ENCODE data around the gene JTB. TPM values are rescaled to one million over a fixed set of nuclear protein-coding genes. Genes with fewer than 3 reads are reported as not detected.

JTB gene
- polyA plus RNA-seq, 1 of the 3 experiments (the other 2 are of a cell fraction) = 118 TPM

DNA sequence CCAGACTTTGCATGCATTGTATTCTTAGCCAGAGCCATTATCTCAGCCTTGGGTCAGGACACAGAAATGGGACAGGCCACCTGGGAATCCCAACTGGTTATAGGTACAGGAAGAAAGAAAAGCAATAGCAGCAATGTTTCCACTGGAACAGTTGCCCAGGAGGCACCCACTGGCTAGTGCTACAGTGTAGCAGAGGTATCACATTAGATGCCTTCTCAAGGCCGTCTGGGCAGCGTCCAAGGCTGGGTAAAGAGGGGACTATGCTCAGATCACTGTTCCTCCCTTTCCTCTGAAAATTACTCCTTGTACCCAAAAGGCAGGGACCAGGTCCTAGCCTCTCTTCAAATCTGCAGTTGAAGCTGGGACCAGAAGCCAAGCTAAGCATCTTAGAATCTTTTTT lies 7.1 kb downstream of the JTB start (continued):
- TF ChIP-seq, protein P1, sequence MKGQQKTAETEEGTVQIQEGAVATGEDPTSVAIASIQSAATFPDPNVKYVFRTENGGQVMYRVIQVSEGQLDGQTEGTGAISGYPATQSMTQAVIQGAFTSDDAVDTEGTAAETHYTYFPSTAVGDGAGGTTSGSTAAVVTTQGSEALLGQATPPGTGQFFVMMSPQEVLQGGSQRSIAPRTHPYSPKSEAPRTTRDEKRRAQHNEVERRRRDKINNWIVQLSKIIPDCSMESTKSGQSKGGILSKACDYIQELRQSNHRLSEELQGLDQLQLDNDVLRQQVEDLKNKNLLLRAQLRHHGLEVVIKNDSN (IDR thresholded peaks at IDR 0.05; ENCODE audit: borderline replicate concordance, low read depth) = no peak
- TF ChIP-seq TCF12 (IDR thresholded peaks at IDR 0.05) (no peak), ELF1 (IDR thresholded peaks at IDR 0.05) (no peak), NRF1 (IDR thresholded peaks at IDR 0.05; ENCODE audit: low read depth, low read length) (no peak), CHD2 (IDR thresholded peaks at IDR 0.05; ENCODE audit: low read length, partially characterized antibody) (no peak), FOXJ3 (CRISPR knock-in tag; IDR thresholded peaks at IDR 0.05) (no peak)

DNA sequence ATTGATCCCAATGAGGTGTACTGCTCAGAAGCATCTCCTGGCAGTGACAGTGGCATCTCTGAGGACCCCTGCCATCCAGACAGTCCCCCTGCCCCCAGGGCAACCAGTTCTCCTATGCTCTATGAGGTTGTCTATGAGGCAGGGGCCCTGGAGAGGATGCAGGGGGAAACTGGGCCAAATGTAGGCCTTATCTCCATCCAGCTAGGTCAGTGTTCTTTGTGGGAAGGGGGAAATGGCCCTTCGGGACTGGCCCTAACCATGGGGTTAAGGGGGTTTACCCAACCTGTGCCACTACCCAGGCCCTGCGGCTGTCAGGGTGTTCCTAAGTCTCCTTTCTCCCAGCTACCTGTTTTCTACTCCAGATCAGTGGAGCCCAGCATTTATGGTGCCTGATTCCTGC lies 8.5 kb downstream of the JTB start:
- peak overlapping the region; percentile 95; the same call in 1 of the 2 replicates for H3K4me2 ChIP-seq
- peaks cover 2 to 9% of the 10 kb centered on the region in 2 experiments for H3K36me3 ChIP-seq (replicated peaks in 1 of 2; ENCODE audit: control insufficient read depth in 1 of 2, insufficient read depth in 2 of 2, low read length in 1 of 2)
- ChIA-PET CTCF (interaction anchor here (1.2 to 7.0 kb wide), 8 partner anchors 9 to 172 kb away, joined by 3 to 44 read pairs (median 7); partner anchors contain the start of genes DENND4B, GATAD2B, JTB and RAB13), POLR2A (interaction anchor here (1.1 to 3.6 kb wide), 3 partner anchors 8 to 186 kb away, joined by 3 to 69 read pairs (median 35); partner anchors contain the start of genes JTB and RPS27)
- H3K27ac ChIP-seq (ENCODE audit: low read depth in 2 of 2, low read length in 1 of 2) = peak overlapping the region in 1 of 2 experiments; percentile 87; a peak in 2 of 4 replicates
- peaks cover 26% of the 10 kb centered on the region; the same call in 1 of the 2 replicates for H3K79me2 ChIP-seq (ENCODE audit: insufficient read depth)
- no peak for DNase-seq
- peaks cover 14% of the 10 kb centered on the region for H3F3A ChIP-seq (replicated peaks; ENCODE audit: insufficient read depth)
- H2AFZ ChIP-seq (ENCODE audit: low read depth) = no peak overlapping the region
- WGBS (ENCODE audit: low lambda C conversion rate) = no CpG with 5 or more reads among the region's 2 CpGs
- peaks cover 0 to 21% of the 10 kb centered on the region in 2 experiments; a peak in 2 of 4 replicates for H3K4me1 ChIP-seq (ENCODE audit: control insufficient read depth in 1 of 2, insufficient read depth in 2 of 2, low read depth in 1 of 2, low read length in 1 of 2)
- no peak overlapping the region for H3K9ac ChIP-seq
- no peaks in the 10 kb centered on the region for H3K9me2 ChIP-seq
- H4K20me1 ChIP-seq (ENCODE audit: insufficient read depth) = no peaks in the 10 kb centered on the region
- no peaks in the 10 kb centered on the region for H3K9me3 ChIP-seq
- peak overlapping the region in 1 of 2 experiments; percentile 61; a peak in 2 of 4 replicates for H3K4me3 ChIP-seq (ENCODE audit: low read depth in 2 of 2, low read length in 1 of 2)
- H3K27me3 ChIP-seq (ENCODE audit: insufficient read depth) = no peaks in the 10 kb centered on the region
- TF ChIP-seq, protein P2, sequence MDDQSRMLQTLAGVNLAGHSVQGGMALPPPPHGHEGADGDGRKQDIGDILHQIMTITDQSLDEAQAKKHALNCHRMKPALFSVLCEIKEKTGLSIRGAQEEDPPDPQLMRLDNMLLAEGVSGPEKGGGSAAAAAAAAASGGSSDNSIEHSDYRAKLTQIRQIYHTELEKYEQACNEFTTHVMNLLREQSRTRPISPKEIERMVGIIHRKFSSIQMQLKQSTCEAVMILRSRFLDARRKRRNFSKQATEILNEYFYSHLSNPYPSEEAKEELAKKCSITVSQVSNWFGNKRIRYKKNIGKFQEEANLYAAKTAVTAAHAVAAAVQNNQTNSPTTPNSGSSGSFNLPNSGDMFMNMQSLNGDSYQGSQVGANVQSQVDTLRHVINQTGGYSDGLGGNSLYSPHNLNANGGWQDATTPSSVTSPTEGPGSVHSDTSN (IDR thresholded peaks at IDR 0.05) = no peak
- no peak for TF ChIP-seq POLR2AphosphoS5 (IDR thresholded peaks at IDR 0.05; ENCODE audit: low read depth, low read length)
- TF ChIP-seq, protein P3, sequence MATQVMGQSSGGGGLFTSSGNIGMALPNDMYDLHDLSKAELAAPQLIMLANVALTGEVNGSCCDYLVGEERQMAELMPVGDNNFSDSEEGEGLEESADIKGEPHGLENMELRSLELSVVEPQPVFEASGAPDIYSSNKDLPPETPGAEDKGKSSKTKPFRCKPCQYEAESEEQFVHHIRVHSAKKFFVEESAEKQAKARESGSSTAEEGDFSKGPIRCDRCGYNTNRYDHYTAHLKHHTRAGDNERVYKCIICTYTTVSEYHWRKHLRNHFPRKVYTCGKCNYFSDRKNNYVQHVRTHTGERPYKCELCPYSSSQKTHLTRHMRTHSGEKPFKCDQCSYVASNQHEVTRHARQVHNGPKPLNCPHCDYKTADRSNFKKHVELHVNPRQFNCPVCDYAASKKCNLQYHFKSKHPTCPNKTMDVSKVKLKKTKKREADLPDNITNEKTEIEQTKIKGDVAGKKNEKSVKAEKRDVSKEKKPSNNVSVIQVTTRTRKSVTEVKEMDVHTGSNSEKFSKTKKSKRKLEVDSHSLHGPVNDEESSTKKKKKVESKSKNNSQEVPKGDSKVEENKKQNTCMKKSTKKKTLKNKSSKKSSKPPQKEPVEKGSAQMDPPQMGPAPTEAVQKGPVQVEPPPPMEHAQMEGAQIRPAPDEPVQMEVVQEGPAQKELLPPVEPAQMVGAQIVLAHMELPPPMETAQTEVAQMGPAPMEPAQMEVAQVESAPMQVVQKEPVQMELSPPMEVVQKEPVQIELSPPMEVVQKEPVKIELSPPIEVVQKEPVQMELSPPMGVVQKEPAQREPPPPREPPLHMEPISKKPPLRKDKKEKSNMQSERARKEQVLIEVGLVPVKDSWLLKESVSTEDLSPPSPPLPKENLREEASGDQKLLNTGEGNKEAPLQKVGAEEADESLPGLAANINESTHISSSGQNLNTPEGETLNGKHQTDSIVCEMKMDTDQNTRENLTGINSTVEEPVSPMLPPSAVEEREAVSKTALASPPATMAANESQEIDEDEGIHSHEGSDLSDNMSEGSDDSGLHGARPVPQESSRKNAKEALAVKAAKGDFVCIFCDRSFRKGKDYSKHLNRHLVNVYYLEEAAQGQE (IDR thresholded peaks at IDR 0.05; ENCODE audit: low read depth, low read length) = no peak
- TF ChIP-seq GATA2 (CRISPR knock-in tag; IDR thresholded peaks at IDR 0.05) = no peak
- TF ChIP-seq, protein P4, sequence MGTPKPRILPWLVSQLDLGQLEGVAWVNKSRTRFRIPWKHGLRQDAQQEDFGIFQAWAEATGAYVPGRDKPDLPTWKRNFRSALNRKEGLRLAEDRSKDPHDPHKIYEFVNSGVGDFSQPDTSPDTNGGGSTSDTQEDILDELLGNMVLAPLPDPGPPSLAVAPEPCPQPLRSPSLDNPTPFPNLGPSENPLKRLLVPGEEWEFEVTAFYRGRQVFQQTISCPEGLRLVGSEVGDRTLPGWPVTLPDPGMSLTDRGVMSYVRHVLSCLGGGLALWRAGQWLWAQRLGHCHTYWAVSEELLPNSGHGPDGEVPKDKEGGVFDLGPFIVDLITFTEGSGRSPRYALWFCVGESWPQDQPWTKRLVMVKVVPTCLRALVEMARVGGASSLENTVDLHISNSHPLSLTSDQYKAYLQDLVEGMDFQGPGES (IDR thresholded peaks at IDR 0.05; ENCODE audit: low read depth, low read length) = no peak
- TF ChIP-seq GABPA (IDR thresholded peaks at IDR 0.05; ENCODE audit: low read depth) = no peak
- TF ChIP-seq RXRA (IDR thresholded peaks at IDR 0.05; ENCODE audit: borderline replicate concordance, low read depth) = no peak
- no peak for TF ChIP-seq ELF1 (IDR thresholded peaks at IDR 0.05)
- TF ChIP-seq CHD2 (IDR thresholded peaks at IDR 0.05; ENCODE audit: low read length, partially characterized antibody) = no peak
- TF ChIP-seq, protein P5, sequence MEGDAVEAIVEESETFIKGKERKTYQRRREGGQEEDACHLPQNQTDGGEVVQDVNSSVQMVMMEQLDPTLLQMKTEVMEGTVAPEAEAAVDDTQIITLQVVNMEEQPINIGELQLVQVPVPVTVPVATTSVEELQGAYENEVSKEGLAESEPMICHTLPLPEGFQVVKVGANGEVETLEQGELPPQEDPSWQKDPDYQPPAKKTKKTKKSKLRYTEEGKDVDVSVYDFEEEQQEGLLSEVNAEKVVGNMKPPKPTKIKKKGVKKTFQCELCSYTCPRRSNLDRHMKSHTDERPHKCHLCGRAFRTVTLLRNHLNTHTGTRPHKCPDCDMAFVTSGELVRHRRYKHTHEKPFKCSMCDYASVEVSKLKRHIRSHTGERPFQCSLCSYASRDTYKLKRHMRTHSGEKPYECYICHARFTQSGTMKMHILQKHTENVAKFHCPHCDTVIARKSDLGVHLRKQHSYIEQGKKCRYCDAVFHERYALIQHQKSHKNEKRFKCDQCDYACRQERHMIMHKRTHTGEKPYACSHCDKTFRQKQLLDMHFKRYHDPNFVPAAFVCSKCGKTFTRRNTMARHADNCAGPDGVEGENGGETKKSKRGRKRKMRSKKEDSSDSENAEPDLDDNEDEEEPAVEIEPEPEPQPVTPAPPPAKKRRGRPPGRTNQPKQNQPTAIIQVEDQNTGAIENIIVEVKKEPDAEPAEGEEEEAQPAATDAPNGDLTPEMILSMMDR (IDR thresholded peaks at IDR 0.05) = no peak
- TF ChIP-seq TEAD4 (IDR thresholded peaks at IDR 0.05; ENCODE audit: borderline replicate concordance, insufficient read depth) = no peak
- TF ChIP-seq, protein P6, sequence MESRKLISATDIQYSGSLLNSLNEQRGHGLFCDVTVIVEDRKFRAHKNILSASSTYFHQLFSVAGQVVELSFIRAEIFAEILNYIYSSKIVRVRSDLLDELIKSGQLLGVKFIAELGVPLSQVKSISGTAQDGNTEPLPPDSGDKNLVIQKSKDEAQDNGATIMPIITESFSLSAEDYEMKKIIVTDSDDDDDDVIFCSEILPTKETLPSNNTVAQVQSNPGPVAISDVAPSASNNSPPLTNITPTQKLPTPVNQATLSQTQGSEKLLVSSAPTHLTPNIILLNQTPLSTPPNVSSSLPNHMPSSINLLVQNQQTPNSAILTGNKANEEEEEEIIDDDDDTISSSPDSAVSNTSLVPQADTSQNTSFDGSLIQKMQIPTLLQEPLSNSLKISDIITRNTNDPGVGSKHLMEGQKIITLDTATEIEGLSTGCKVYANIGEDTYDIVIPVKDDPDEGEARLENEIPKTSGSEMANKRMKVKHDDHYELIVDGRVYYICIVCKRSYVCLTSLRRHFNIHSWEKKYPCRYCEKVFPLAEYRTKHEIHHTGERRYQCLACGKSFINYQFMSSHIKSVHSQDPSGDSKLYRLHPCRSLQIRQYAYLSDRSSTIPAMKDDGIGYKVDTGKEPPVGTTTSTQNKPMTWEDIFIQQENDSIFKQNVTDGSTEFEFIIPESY (IDR thresholded peaks at IDR 0.05; ENCODE audit: borderline replicate concordance, low read depth) = no peak
- TF ChIP-seq, protein P1 (IDR thresholded peaks at IDR 0.05; ENCODE audit: borderline replicate concordance, low read depth) = no peak
- TF ChIP-seq RAD21 (IDR thresholded peaks at IDR 0.05; ENCODE audit: low read length) = no peak
- no peak for TF ChIP-seq FOSL2 (IDR thresholded peaks at IDR 0.05; ENCODE audit: borderline replicate concordance, low read depth)
- TF ChIP-seq FOXJ3 (CRISPR knock-in tag; IDR thresholded peaks at IDR 0.05) = no peak
